OCI-LY1 (cell line): ENCODE measurements around the gene CST4.
"Not testable (repeated sequence)": the region's sequence is repeated elsewhere in the genome, so short reads cannot be mapped to it uniquely, and the experiment has no call there.

Experiments
- H2AFZ ChIP-seq: fragments of 200-600 bp; sonication (generic), shearing (Covaris generic); 2 replicates; pipeline ENCODE4 v1.6.0; 2014; ENCODE audit warnings: antibody characterized with exemption, mild to moderate bottlenecking, low read length
- H3F3A ChIP-seq: fragments of 200-600 bp; sonication (generic), shearing (Covaris generic); 2 replicates; pipeline ENCODE4 v1.6.0; 2014; ENCODE audit warnings: mild to moderate bottlenecking, antibody characterized with exemption, low read length, moderate library complexity; ENCODE audit not compliant: insufficient read depth
- H3K27ac ChIP-seq: fragments of 200-600 bp; sonication (generic); 2 replicates; pipeline ENCODE4 v1.5.1; 2014; ENCODE audit warnings: low read length, mixed run types, mild to moderate bottlenecking, low read depth; ENCODE audit not compliant: poor library complexity, severe bottlenecking
- H3K27me3 ChIP-seq: fragments of 200-600 bp; sonication (generic); 2 replicates; pipeline ENCODE4 v1.6.0; 2014; ENCODE audit warnings: antibody characterized with exemption, mild to moderate bottlenecking, low read length, moderate library complexity; ENCODE audit not compliant: insufficient read depth
- H3K36me3 ChIP-seq: fragments of 200-600 bp; sonication (generic); 2 replicates; pipeline ENCODE4 v1.6.1; 2014; ENCODE audit warnings: mild to moderate bottlenecking, antibody characterized with exemption, low read length, moderate library complexity, mixed read lengths; ENCODE audit not compliant: insufficient read depth
- H3K4me1 ChIP-seq: fragments of 200-600 bp; sonication (generic); 2 replicates; pipeline ENCODE4 v1.5.1; 2014; ENCODE audit warnings: mild to moderate bottlenecking, low read length, moderate library complexity; ENCODE audit not compliant: insufficient read depth, severe bottlenecking
- H3K4me2 ChIP-seq: fragments of 200-600 bp; sonication (generic), shearing (Covaris generic); 2 replicates; pipeline ENCODE4 v1.6.1; 2014; ENCODE audit warnings: low read length
- H3K4me3 ChIP-seq: fragments of 200-600 bp; sonication (generic); 2 replicates; pipeline ENCODE4 v1.5.1; 2014; ENCODE audit warnings: low read length, low read depth, mild to moderate bottlenecking, mixed read lengths; ENCODE audit not compliant: poor library complexity, severe bottlenecking
- H3K79me2 ChIP-seq: fragments of 200-600 bp; shearing (Covaris generic); 2 replicates; pipeline ENCODE4 v1.6.1; 2016; ENCODE audit warnings: mixed run types, low read length, mixed read lengths; ENCODE audit not compliant: insufficient read depth
- H3K9ac ChIP-seq: fragments of 200-600 bp; sonication (generic), shearing (Covaris generic); 2 replicates; pipeline ENCODE4 v1.6.1; 2014; ENCODE audit warnings: mild to moderate bottlenecking, low read length, mixed read lengths
- H3K9me2 ChIP-seq: fragments of 200-600 bp; sonication (generic), shearing (Covaris generic); 2 replicates; pipeline ENCODE4 v1.6.1; 2014; ENCODE audit warnings: low read depth, mild to moderate bottlenecking, low read length, mixed read lengths
- H3K9me3 ChIP-seq: fragments of 200-600 bp; shearing (Covaris generic); 2 replicates; pipeline ENCODE4 v1.6.1; 2014; ENCODE audit warnings: low read length, mixed read lengths
- H4K20me1 ChIP-seq: fragments of 200-600 bp; sonication (generic), shearing (Covaris generic); 2 replicates; pipeline ENCODE4 v1.6.0; 2016; ENCODE audit warnings: mild to moderate bottlenecking, low read length; ENCODE audit not compliant: insufficient read depth
- CTCF ChIP-seq: fragments of 200-600 bp; sonication (generic), shearing (Covaris generic); IDR thresholded peaks from 2 replicates; pipeline ENCODE4 v1.5.1; 2017; ENCODE audit warnings: mild to moderate bottlenecking, antibody characterized with exemption, low read length, moderate library complexity, mixed read lengths
- EZH2 ChIP-seq: fragments of 200-600 bp; sonication (generic), shearing (Covaris generic); IDR thresholded peaks from 2 replicates; pipeline ENCODE4 v1.8.0; 2017; ENCODE audit warnings: borderline replicate concordance, mixed run types, mild to moderate bottlenecking, antibody characterized with exemption, low read length, moderate library complexity, mixed read lengths

Gene CST4

GRCh38 chr20:23700931-23701330, 12.1 kb upstream of the CST4 start:
- TF ChIP-seq CTCF (no peak), EZH2 (no peak)
- H3K36me3 ChIP-seq: no peaks in the 10 kb centered on the region
- H3K27me3 ChIP-seq: no peaks in the 10 kb centered on the region
- H3F3A ChIP-seq: no peaks in the 10 kb centered on the region
- H3K9me3 ChIP-seq: no peaks in the 10 kb centered on the region
- H3K27ac ChIP-seq: no peak overlapping the region
- H4K20me1 ChIP-seq: no peaks in the 10 kb centered on the region
- H3K4me2 ChIP-seq: no peak overlapping the region
- H3K4me1 ChIP-seq: no peaks in the 10 kb centered on the region
- H2AFZ ChIP-seq: no peak overlapping the region
- H3K9me2 ChIP-seq: no peaks in the 10 kb centered on the region
- H3K4me3 ChIP-seq: no peak overlapping the region
- no peaks in the 10 kb centered on the region for H3K79me2 ChIP-seq
- H3K9ac ChIP-seq: no peak overlapping the region

DNA sequence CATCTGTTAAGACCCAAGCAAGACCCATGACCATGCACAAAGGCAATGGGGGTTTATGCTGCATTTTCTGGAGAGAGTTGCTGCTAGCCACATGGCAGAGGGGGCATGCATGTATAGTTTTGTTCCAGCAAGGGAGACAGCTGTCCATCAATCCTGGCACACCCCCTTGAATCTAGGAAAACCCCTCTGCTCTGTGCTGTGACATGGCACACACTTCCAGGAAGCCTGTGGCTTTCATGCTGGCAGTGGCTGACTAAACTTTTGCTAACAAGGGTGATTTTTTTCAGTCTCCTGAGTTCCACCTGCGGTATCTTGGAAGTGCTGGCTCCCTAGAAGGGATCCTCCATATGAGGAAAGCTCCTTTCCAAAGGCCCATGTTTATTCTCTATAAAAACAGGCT, 9.1 kb upstream of the CST4 start:
- Histone ChIP-seq H3F3A (no peaks in the 10 kb centered on the region), H3K4me1 (no peaks in the 10 kb centered on the region), H3K9me2 (no peaks in the 10 kb centered on the region), H3K27me3 (no peaks in the 10 kb centered on the region), H2AFZ (no peak overlapping the region), H4K20me1 (no peaks in the 10 kb centered on the region), H3K27ac (no peak overlapping the region), H3K9ac (no peak overlapping the region), H3K79me2 (no peaks in the 10 kb centered on the region), H3K9me3 (no peaks in the 10 kb centered on the region), H3K36me3 (no peaks in the 10 kb centered on the region), H3K4me2 (no peak overlapping the region), H3K4me3 (no peak overlapping the region)
- TF ChIP-seq EZH2 (no peak), CTCF (no peak)

DNA sequence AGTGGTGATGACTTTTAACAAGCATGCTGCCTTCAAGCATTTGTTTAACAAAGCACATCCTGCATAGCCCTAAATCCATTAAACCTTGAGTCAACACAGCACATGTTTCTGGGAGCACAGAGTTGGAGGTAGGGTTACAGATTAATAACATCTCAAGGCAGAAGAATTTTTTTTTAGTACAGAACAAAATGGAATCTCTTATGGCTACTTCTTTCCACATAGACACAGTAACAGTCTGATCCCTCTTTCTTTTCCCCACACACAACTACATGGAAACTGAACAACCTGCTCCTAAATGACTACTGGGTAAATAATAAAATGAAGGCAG, 6.2 kb upstream of the CST4 start:
- not testable (repeated sequence) for H2AFZ ChIP-seq, H3K4me3 ChIP-seq, H3K27me3 ChIP-seq, H3K27ac ChIP-seq, H3K9me2 ChIP-seq, H3K9ac ChIP-seq, H3K4me1 ChIP-seq, H3K4me2 ChIP-seq, H4K20me1 ChIP-seq, H3K9me3 ChIP-seq, H3K79me2 ChIP-seq, H3F3A ChIP-seq, H3K36me3 ChIP-seq

- H3K36me3 ChIP-seq, H3K4me1 ChIP-seq, H4K20me1 ChIP-seq, H3K9ac ChIP-seq, H3K4me3 ChIP-seq, H2AFZ ChIP-seq, H3K27me3 ChIP-seq, H3K9me3 ChIP-seq, H3K27ac ChIP-seq, H3F3A ChIP-seq, H3K79me2 ChIP-seq, H3K4me2 ChIP-seq, H3K9me2 ChIP-seq: not testable (repeated sequence)
Observed at GRCh38 chr20:23694178-23695067, 5.6 kb upstream of the CST4 start.

GRCh38 chr20:23692725-23693619, 4.1 kb upstream of the CST4 start:
- not testable (repeated sequence) for H3K27ac ChIP-seq, H3K4me3 ChIP-seq, H3K36me3 ChIP-seq, H3K9me3 ChIP-seq, H3K9ac ChIP-seq, H3K4me1 ChIP-seq, H3K4me2 ChIP-seq, H3K27me3 ChIP-seq, H3K79me2 ChIP-seq, H2AFZ ChIP-seq, H3K9me2 ChIP-seq, H3F3A ChIP-seq, H4K20me1 ChIP-seq
